Body of pancreas (tissue), 4 donors: ENCODE measurements around the gene MALAT1.

Experiments used
- CTCF ChIP-seq, 7 experiments: fragments of 450-650 bp in 4 of 7; fragments of 200-600 bp in 3 of 7; sonication (generic) in 3 of 7; IDR thresholded peaks; one replicate each; pipeline ENCODE4 v1.5.1; 2016 to 2019; ENCODE audit warnings: antibody characterized with exemption in 7 of 7
- POLR2A ChIP-seq, 3 donors: fragments of 450-650 bp; IDR thresholded peaks; one replicate each; pipeline ENCODE4 v1.6.1; 2016; ENCODE audit warnings: antibody characterized with exemption in 3 of 3, mild to moderate bottlenecking in 2 of 3

- no peak for TF ChIP-seq POLR2A (IDR thresholded peaks at IDR 0.05)
- TF ChIP-seq CTCF (IDR thresholded peaks at IDR 0.05) = no peak
These were observed 33.7 kb downstream of the MALAT1 start for GRCh38 chr11:65532388-65533064.
